8988T (cell line): ENCODE results near the gene TOM1L1.

Experiments used
- DNase-seq: peaks from one replicate; pipeline ENCODE4 v3.0.0; 2011

Gene TOM1L1

DNA sequence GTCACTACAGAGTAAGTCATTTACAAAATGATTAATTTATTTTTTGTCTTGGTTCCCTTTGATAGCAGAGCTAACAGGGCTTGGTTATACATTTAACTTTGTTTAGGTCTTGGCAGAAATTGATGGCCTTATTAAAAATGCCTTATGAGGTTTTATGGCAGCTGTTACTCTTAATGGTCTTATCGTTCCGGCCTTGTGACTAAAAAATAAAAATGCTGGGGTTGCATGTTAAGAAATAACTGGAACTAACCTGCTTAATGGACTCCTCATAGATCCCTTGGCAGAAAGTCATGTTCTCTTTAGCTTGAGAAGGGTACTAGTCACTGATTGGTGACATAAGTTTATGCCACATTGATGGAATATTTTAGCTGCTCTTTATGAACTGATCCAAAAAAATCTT lies 49.5 kb downstream of the TOM1L1 start:
- DNase-seq: no peak

DNA sequence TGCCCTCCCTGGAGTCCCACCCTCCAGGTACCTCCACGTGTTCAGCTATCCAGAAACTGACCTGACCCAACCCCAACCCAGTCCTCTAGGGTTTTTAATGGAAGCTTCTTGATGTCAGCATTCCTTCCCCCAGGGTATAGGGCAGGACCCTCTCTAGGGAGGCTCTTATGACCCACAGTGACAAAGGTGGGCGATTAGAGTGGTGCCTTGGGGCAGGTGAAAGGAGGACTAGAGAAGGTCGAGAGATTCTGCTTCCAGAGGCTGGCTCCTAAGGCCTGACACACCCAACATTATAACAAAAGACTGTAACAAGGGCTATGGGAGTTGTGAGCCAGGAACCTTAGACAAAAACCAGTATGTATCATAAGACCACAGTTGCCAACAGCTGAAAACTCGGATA lies 50.6 kb downstream of the TOM1L1 start:
- no peak for DNase-seq

DNA sequence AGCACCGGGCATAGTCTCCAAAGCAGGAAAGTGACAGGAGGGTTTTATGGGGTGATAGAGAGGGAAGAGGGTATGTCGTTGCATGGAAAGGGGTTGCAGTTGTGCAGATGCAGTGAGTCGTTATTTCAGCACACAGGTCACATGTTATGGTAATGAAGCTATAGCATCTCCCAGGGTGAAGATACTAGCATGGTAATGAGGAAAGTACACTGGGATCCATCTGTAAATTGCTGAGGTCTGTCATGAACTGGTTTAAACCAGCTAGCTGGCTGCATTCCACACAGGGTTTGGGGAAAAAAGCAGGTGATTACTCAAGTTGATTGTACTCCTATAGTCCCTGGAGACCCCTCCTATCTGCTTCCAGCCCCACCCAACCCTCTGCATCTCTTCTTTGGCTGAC lies 56.1 kb downstream of the TOM1L1 start:
- no peak for DNase-seq

DNA sequence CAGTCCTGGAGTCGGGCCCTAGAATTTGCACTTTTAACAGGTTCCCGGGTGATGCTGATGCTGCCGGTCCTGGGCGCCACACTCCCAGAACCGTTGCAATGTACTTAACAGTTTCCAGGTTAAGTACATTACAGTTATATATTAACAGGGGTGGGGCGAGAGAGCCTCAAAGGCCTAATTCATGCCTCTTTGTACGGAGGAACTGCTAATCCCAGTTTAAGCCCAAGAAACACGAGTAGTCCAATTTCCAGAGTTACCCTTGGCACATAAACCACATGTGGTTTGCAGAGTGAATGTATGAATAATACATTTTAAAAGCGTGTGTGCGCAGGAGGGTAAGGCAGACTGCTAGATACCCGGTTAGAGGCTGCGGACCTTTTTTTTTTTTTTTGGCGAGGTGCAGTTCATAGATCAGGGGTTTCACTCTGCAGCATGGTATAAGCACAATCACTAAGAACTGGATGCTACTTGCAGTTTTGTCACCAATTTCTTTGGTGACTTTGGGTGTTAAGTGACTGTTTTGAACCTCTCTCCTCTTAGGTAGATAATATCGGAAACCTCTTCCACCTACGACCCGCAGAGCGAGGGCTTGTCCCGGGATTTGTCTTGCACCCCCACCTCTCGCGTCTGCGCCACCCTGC lies 67.1 kb downstream of the TOM1L1 start:
- DNase-seq: no peak

DNA sequence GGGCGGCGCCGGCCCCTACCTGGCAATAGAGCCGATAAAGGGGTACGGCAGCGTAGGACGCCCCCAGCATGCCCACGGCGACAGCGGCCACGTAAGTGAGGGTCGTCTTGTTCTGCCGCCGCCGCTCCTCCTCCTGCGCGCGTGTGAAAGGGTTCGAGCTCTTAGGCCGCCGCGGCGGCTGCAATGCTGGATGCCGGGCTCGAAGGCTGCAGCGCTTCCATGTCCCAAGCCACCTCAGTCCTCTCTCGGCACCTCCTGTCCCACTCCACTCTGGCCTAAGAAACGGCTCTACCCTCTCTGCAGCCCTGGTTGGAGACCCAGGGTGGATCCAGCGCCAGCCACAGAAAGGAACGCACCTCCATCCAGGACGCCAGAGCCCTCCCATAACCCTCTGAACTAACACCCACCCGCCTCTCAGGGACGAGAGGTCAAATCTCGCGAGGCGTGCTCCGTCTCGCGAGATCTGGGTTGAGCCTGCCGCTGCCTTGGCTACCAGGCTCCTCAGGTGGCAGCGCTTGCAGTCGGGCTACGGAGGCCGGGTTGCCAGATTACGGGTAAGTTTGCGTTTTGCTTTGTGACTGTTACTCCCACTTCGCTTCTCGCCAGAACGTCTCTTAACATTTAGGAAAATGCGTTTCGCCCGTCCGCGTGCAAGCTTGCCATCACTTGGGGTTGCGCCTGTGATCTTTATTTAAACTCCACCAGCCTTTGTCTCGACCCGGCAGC lies 67.8 kb downstream of the TOM1L1 start, which contains the start of the genes COX11 and STXBP4:
TSS of gene COX11 (minus strand) at position 393 of the 726 bp plus-strand sequence. CDS start at position 385, 8 bp downstream.
TSS of gene STXBP4 (plus strand) at position 504 of the 726 bp plus-strand sequence. CDS start 17,455 bp downstream, outside the sequence.
- peak; percentile 67 for DNase-seq

DNA sequence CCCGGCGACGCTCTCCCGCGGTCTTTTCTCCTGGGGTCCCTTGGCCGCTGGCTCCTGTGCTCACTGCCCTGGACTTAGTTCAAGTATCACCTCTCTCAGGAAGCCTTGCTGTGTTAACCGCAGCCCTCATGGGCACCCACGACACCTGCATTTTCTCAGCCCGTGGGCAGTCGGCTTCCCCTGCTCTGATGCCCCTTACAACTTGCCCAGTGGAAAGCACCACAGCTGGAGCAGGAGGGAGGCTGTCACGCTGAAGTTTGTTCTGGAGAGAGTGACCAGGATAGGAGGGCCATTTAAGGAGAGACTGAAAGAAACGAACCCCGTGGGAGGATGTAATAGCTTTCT lies 68.3 kb downstream of the TOM1L1 start:
- DNase-seq: no peak

DNA sequence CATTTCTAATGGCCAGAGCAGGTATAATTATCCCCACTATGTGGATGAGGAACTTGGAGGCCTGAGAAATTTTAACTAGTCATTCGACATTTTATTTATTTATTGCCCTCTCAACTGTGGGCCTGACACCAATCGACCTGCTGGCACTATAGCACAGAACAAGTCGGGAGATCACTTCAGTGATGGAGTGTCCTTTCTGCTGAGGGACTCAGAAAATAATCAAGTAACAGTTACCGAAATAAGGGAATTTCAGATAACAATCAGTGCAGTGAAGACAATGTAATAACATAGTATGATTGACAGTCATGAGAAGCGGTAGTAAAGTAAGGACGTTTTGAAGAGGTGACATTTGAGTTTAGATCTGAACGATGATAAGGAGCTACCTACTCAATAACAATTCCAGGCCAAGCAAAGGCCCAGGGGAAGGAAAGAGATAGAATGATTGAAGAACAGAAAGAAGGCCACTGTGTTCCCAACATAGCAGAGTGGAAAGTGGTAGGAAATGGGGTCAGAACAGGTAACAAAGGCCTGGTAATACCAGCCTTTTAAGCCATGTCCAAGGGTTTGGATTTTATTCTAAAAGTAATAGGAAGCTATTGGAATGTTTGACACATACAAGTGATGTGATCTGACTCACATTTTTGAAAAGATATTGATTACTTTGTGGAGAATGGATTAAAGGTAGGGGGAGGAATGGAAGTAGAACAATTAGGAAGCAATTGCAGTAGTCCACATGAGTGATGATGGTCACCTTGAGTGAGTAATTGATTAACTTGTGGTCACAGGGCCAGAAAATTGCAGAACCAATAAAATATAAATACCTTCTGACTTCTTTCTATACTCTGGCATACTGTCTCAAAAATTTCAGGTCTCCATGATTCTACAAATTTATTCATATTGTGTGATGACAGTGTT lies 69.3 kb downstream of the TOM1L1 start:
- no peak for DNase-seq

DNA sequence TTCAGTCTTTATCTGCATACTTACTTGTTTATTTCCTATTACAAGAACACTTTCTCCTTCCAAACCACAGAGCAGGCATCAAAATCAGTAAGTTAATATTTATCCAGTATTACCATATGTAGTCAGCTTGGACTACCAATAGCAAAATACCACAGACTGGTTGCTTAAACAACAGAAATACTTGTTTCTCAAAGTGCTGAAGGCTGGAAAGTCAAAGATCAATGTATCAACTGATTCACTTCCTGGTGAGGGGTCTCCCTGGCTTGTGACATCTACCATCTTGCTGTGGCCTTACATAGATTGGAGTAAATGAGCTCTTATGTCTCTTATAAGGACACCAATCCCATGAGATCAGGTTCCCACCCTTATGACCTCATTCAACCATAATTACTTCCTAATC lies 70.5 kb downstream of the TOM1L1 start:
- DNase-seq: no peak

DNA sequence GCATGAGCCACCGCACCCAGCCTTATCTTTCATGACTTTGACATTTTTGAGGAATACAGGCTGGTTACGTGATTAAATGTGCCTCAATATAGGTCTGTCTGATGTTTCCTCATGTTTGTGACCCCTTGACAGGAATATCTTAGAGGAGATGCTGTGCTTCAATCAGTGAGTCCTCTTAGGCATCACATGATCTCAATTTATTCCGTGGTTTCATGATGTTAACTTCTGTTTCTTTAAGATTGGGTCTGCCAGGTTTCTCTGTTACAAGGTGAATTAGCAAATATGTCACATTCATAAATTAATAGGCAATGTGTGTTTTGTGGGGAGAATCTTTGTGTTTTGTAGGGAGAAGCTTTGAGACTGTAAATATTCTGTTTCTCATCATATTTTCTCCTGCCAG lies 71.2 kb downstream of the TOM1L1 start:
- DNase-seq: no peak

DNA sequence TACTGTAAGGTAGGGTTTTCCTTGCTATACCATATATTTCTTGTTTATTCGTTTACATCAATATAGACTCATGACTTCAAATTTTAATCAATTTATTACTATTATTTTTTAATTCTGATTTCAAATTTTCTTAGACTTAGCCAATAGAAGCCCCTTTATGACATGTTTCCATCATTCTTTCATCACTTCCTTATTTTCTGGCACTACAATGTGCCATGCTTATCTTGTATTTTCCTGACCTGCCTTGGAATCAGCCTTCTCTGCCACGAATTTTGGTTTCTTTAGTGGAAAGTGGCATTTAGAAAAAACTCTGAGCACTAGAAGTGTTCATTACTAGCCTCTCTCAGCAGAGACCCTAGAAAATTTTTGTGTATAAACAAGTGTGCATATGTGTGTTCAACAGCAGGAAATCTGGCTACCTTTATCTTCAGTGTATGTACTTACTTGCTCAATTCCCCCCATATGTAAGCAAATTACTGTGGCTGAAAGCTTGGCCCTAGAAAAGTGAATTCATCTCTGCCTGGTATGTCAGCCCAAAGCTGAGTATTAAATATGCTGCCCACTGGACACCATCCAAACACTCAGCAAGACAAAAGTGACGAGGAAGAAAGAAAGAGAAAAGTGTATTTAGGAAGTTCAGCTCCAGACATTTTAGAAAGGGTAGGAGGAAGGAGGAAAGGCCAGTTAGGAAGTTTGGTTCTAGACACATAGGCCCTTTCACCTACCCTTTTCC lies 71.9 kb downstream of the TOM1L1 start:
- no peak for DNase-seq

DNA sequence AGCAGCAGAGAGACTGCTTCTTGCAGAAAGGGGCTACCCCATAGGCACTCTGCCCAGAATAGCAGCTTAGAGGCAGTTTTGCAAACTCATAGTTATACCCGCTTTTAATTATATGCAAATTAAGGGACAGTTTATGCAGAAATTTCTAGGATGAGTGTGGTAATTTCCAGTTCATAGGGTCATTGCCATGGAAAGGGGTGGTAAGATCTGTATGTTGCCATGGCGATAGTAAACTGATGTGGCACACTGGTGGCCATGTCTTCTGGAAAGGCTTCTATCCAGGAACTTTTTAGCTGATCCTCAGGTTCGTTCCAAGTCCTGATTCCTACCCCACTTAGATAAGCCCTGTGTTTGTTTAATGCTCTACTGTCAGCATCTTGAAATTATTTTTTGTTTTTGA lies 74.1 kb downstream of the TOM1L1 start:
- no peak for DNase-seq

DNA sequence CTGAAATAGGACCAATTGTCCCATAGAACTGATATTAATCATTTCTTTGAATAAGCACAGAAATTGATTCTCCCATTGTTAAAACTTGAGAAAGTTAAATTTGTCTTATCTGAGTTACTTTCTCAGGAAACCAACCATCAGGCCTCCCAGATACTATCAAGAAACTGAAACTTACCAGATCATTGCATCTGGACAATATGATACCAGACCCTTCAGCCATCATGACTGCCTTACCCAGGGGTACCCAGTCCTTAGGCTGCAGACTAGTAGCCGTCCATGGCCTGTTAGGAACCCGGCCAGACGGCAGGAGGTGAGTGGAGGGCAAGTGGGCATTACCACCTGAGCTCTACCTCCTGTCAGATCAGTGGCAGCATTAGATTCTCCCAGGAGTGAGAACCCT lies 75.7 kb downstream of the TOM1L1 start:
- DNase-seq: no peak

DNA sequence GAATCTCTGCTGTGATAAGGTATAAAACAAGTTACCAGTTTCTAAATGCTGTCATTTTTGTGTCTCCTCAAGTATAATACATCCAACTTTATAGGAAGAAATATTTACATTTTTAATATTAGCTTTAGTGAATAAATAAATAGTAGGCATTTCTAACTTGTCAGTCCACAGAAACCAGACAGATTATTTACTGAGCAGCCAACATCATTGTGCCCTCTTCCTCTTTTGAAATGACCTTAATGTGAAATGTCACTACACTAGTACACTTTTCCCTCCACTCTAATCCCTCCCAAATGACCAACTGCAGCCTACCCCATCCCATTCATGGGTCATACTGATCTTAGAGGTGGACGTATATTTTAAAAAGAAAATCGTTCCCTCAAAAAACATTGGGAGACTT lies 77.1 kb downstream of the TOM1L1 start:
- no peak for DNase-seq

DNA sequence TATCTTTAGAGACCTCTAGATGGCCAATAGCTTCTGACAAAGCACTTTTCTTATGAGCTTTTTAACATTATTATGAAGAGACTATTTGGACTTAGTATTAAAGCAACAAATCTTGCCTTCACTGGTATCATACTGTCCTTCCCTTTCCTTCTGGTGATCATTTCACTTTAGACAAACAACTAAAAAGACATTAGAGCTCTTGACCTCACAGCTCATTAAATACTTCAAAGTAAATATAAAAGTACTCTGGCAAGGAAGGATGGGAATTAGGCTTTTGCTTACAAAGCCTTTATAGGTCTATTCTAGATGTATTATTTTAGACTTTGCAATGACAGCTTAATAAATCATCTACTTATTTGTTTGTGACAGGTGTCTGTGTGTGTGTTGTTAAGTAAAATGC lies 79.0 kb downstream of the TOM1L1 start:
- no peak for DNase-seq

DNA sequence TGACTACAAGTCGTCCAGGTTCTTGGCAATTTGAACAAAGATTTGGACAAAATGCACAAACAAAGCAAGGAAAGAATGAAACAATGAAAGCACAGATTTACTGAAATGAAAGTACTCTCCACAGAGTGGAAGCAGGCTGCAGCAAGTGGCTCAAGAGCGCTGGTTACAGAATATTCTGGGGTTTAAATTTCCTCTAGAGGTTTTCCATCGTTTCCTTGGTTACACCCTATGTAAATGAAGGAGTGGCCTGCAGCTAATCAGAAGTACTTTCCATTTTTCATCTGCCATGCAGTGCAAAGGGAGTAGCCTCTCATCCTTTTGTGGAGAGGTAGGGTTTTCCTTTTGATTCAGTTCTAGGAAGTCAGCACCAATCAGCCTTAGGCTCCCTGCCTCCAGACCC lies 79.7 kb downstream of the TOM1L1 start:
- no peak for DNase-seq

DNA sequence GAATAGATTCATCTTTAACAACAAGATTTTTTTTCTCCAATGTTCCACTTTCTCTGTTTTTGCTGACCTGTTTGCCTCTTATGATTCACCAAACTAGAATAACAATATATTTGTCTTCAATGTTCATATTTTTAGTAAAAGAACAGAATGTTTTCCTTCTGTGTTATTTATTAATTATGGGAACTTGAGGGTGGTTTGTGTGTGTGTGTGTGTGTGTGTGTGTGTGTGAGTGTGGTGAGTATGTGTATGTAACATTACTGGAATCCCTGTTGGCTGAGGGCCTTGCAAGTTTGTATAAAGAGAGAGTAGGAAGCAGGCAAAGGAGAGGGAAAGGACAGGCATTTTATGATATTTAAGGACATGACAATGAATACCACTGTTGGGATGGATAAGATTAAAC lies 81.7 kb downstream of the TOM1L1 start:
- no peak for DNase-seq

DNA sequence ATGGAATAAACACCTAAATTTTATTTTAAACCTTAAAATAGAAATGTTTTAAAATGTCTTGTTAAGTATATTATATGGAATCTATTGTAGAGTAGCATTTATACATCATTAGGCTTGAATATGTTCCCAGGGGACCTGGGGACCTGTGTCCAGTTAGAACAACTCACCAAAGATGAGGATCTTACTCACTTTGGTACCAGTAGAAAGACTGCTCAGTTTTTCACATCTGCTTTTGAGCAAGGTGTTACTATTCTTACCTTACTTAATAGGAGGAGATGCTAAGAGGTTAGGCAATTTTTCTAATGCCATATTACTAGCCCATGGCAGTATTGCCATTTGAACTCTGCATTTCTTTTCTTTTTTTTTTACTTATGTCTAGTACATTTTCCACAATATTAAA lies 82.6 kb downstream of the TOM1L1 start:
- no peak for DNase-seq

DNA sequence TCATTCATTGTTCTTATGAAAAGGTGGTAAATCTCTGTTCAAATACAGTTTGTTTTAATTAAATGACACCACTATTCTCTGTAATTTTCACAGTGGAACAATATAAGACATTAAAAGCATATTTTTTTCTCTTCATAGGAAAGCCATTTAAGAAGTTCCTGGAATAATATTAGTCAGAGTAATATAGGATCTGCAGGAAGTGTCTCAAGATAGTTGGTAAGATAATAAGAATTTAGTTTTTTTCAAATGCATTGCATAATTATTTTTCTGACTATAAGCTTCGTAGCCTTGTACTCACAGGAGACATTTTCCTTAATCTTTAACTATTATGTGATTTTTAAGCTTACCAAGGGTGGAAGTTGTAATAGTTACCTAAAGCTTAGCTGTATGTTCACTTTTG lies 84.8 kb downstream of the TOM1L1 start:
- no peak for DNase-seq

DNA sequence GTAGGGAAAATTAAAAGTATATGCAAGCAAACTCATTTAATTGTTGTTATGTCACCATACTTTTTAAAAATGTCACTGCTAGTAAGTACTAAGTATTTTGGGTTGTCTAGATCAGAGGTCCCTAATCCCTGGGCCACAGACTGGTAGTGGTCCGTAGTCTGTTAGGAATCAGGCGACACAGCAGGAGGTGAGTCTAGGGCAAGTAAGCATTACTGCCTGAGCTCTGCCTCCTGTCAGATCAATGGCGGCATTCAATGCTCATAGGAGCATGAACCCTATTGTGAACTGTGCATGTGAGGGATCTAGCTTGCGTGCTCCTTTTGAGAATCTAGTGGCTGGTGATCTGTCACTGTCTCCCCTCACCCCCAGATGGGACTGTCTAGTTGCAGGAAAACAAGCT lies 89.5 kb downstream of the TOM1L1 start:
- no peak for DNase-seq

DNA sequence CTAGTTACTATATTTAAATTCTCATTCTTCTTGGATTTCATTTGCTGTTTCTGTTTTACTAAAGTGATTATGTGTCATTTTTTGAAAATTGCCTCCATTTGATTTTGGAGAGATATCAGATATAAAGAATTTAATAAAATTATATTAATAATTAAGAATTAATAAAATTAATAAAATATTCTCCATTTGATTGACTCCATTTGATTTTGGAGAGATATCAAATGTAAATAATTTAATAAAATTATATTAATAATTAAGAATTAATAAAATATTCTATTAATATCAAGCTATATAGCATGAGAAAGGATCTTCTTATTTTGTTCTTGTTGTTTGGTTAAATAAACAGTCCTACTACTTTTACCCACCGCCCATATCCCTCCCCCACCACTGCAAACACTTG lies 90.9 kb downstream of the TOM1L1 start:
- no peak for DNase-seq

DNA sequence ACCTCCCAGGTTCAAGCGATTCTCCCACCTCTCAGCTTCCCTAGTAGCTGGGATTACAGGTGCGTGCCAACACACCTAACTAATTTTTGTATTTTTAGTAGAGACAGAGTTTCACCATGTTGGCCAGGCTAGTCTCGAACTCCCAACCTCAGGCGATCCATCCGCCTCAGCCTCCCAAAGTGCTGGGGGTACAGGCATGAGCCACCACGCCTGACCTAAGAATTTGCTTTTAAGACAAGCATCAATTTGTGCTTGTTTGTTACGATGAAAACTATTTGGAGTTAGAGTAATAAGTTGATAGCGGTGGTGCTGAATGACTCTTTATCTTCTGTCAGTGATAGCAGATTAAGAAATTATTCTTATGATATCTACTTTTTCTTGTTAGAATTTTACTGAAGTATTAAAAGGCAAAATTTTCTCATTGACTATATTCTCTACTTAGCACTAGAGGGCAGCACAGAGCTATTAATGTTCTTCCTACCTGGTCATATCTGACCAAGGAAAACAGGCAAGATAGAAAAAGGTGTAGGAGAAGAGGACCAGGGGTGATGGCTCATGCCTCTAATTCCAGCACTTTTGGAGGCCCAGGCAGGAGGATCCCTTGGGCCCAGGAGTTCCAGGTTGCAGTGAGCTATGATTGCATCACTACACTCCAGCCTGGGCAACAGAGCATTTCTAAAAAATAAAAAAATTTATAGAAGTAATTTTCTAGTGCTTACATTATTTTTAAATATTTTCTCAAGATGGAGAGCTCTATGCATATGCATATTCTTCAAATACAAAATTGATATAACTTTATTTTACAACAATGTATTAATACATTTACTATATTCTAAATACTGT lies 92.4 kb downstream of the TOM1L1 start:
- no peak for DNase-seq

DNA sequence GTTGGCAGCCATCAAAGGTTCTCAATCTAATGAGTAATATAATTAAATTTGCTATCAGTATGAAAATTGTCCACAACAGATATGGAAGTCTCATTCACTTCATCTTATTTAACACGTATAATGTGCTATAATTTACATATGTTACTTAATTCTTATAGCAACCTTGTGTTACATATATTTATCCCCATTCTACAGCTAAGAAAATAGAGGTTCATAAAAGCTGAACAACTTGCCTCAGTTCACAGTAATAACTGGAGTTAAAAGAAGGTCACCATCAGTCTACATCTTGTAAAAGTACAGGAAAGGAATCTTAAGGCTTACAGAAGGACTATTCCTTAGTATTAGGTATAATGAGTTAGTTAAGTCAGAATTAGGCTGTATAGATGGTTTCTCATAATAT lies 95.8 kb downstream of the TOM1L1 start:
- DNase-seq: no peak
